Ovary (tissue), 9 donors: ENCODE results near the gene MAD2L1BP. TPM values are rescaled to one million over a fixed set of nuclear protein-coding genes. Genes with fewer than 3 reads are reported as not detected.

Experiments
- DNase-seq, 5 donors: peaks; one replicate each; pipeline ENCODE4 v3.0.0-alpha.2; 2019 to 2020
- H3K27ac ChIP-seq, 2 donors: fragments of 200-600 bp; one replicate each; pipeline versions ENCODE4 v1.5.1 to v1.8.0; 2019 to 2022
- H3K27me3 ChIP-seq: fragments of 200-600 bp; one replicate; pipeline ENCODE4 v1.8.0; 2022
- H3K36me3 ChIP-seq: fragments of 200-600 bp; sonication (generic); one replicate; pipeline ENCODE4 v1.5.1; 2019
- H3K4me1 ChIP-seq: one replicate; pipeline ENCODE4 v1.8.1; 2013; ENCODE audit warnings: mild to moderate bottlenecking, moderate library complexity; ENCODE audit not compliant: insufficient read depth
- H3K4me3 ChIP-seq: fragments of 200-600 bp; sonication (generic); one replicate; pipeline ENCODE4 v1.5.1; 2017
- H3K9me3 ChIP-seq, 2 donors: fragments of 200-600 bp in 1 of 2; sonication (generic) in 1 of 2; one replicate each; pipeline versions ENCODE4 v1.5.1 to v1.8.1; 2013 to 2019; ENCODE audit warnings: mild to moderate bottlenecking in 1 of 2, moderate library complexity in 1 of 2
- CTCF ChIP-seq, 3 donors: fragments of 450-650 bp in 2 of 3; fragments of 200-600 bp in 1 of 3; IDR thresholded peaks; one replicate each; pipeline versions ENCODE4 v1.5.1 to v1.8.0; 2016 to 2022; ENCODE audit warnings: antibody characterized with exemption in 3 of 3, mild to moderate bottlenecking in 1 of 3
- EP300 ChIP-seq: sonication (generic); formaldehyde crosslinking; IDR thresholded peaks from one replicate; pipeline ENCODE4 v1.6.1; 2017; ENCODE audit warnings: antibody characterized with exemption
- POLR2A ChIP-seq: fragments of 450-650 bp; IDR thresholded peaks from one replicate; pipeline ENCODE4 v1.6.1; 2017; ENCODE audit warnings: antibody characterized with exemption, mild to moderate bottlenecking, moderate library complexity
- WGBS, 3 donors: extraction: QIAGEN DNeasy Blood & Tissue Kit in 1 of 3; methylation state at CpG; one replicate each; pipeline versions ENCODE4 v1.1.5 to v1.1.7; 2013 to 2017; 5-methylcytosine and 5-hydroxymethylcytosine counted together
- intact Hi-C, 4 donors: fragments of 100-400 bp; cut with DNase I; formaldehyde crosslinking; loops; one replicate each; pipeline versions ENCODE4 v1.11.0 to v1.15.1; 2022 to 2023
- polyA plus RNA-seq, 2 donors: library from polyadenylated mRNA; stranded (reverse); fragments of 200-250 nt in 1 of 2; fragments of 350-450 nt in 1 of 2; fragmentation: Illumina TruSeq in 1 of 2; extraction: RNeasy Lipid Tissue Mini Kit (QIAGEN cat#74804) in 1 of 2; gene quantifications; one replicate each; pipeline ENCODE4 v1.2.3, GENCODE V29; 2013 to 2014
- total RNA-seq, 7 donors: library from RNA; depleted of rRNA in 2 of 7; stranded (reverse); fragments of >200 nt in 2 of 7; fragmentation: NEBNext Ultra II Directional in 3 of 7; extraction: Animal tissue kit (Norgen Biotek cat#: 25700) in 3 of 7; gene quantifications; one replicate each; pipeline versions ENCODE4 v1.1.0 to v1.2.4, GENCODE V29; 2016 to 2023
- donor health status: DM: no; HTN: no; CAD: no; lungs with moderate emphysema.
- donor health status: DM: no; HTN: no; CAD: no.
- donor health status: Bipolar disorder and iron deficiency.
- donor health status: DM: yes; HTN: yes; CAD: no.
- donor health status: DM: no; HTN: no; CAD: no.
- donor health status: DM: yes; HTN: yes; CAD: no.

Gene MAD2L1BP
- total and polyA plus RNA-seq, 9 donors: 11.9 to 28.4 (median 16.8) TPM

- WGBS, 3 donors: 1 to 7% (median 2%) methylated on average over 43 of the region's 43 CpGs
- no peaks in the 10 kb centered on the region for H3K9me3 ChIP-seq
- H3K4me1 ChIP-seq: peaks cover 2% of the 10 kb centered on the region
- no peaks in the 10 kb centered on the region for H3K27me3 ChIP-seq
- DNase-seq: peak; percentile 67 to 83 (median 70)
- H3K36me3 ChIP-seq: no peaks in the 10 kb centered on the region
- TF ChIP-seq POLR2A (no peak), EP300 (no peak), CTCF (IDR thresholded peaks at IDR 0.05) (no peak)
- peak within 1 kb of the TSS in 1 of 2 donors; percentile 19 for H3K27ac ChIP-seq
- intact Hi-C loops: no loop called here
- peak within 1 kb of the TSS; percentile 79 for H3K4me3 ChIP-seq
Measured at GRCh38 chr6:43687437-43688347, 52.1 kb downstream of the MAD2L1BP start, which contains the start of gene MRPS18A. MRPS18A (minus strand) TSS chr6:43687791; CDS start chr6:43687779, 12 bp downstream.

GRCh38 chr6:43689421-43689820 is 53.8 kb downstream of the MAD2L1BP start:
- H3K27ac ChIP-seq: no peak overlapping the region
- intact Hi-C loops: no loop called here
- H3K4me1 ChIP-seq: peaks cover 2% of the 10 kb centered on the region
- no peaks in the 10 kb centered on the region for H3K27me3 ChIP-seq
- DNase-seq: no peak
- 61 to 85% (median 82%) methylated on average over 2 of the region's 2 CpGs for WGBS, 3 donors
- no peaks in the 10 kb centered on the region for H3K36me3 ChIP-seq
- H3K9me3 ChIP-seq: no peaks in the 10 kb centered on the region
- H3K4me3 ChIP-seq: no peak overlapping the region
- no peak for TF ChIP-seq POLR2A
- TF ChIP-seq EP300: no peak
- no peak for TF ChIP-seq CTCF (IDR thresholded peaks at IDR 0.05)

Other genes starting within 250 kb of the MAD2L1BP start
- gene ABCC10, start 208.3 kb upstream of the MAD2L1BP start, total RNA-seq: 10 to 100 TPM; 11.7 to 34.9 (median 27.0) TPM
- 10 to 100 TPM in 1 of 2 donors, 1 to 10 TPM in 1; 8.9 to 21.1 TPM for gene ABCC10, start 208.3 kb upstream of the MAD2L1BP start, polyA plus RNA-seq
- 1 to 10 TPM in 4 of 7 donors, under 1 TPM in 3; 0.18 to 6.0 (median 1.0) TPM for gene DLK2, start 180.3 kb upstream of the MAD2L1BP start, total RNA-seq
- under 1 TPM; 0.33 to 0.92 TPM for gene DLK2, start 180.3 kb upstream of the MAD2L1BP start, polyA plus RNA-seq
- 10 to 100 TPM; 21.8 to 44.8 (median 34.5) TPM for gene TJAP1, start 158.3 kb upstream of the MAD2L1BP start, total RNA-seq
- 10 to 100 TPM; 12.9 to 29.8 TPM for gene TJAP1, start 158.3 kb upstream of the MAD2L1BP start, polyA plus RNA-seq
- 1 to 10 TPM; 1.1 to 4.8 (median 2.0) TPM for gene LRRC73, start 125.5 kb upstream of the MAD2L1BP start, total RNA-seq
- gene LRRC73, start 125.5 kb upstream of the MAD2L1BP start, polyA plus RNA-seq: under 1 TPM; 0.13 to 0.30 TPM
- gene YIPF3, start 118.9 kb upstream of the MAD2L1BP start, total RNA-seq: 10 to 100 TPM; 47.0 to 81.8 (median 71.4) TPM
- gene YIPF3, start 118.9 kb upstream of the MAD2L1BP start, polyA plus RNA-seq: 100 to 1,000 TPM; 107 to 143 TPM
- 10 to 100 TPM; 18.1 to 48.6 (median 32.0) TPM for gene POLR1C, start 118.8 kb upstream of the MAD2L1BP start, total RNA-seq
- 10 to 100 TPM; 29.3 to 33.7 TPM for gene POLR1C, start 118.8 kb upstream of the MAD2L1BP start, polyA plus RNA-seq
- gene XPO5, start 59.8 kb upstream of the MAD2L1BP start, total RNA-seq: 10 to 100 TPM in 6 of 7 donors, 1 to 10 TPM in 1; 9.8 to 41.8 (median 27.6) TPM
- gene XPO5, start 59.8 kb upstream of the MAD2L1BP start, polyA plus RNA-seq: 10 to 100 TPM in 1 of 2 donors, 1 to 10 TPM in 1; 6.8 to 24.5 TPM
- 10 to 100 TPM in 3 of 7 donors, 1 to 10 TPM in 4; 4.6 to 14.1 (median 8.6) TPM for gene POLH, start 59.7 kb upstream of the MAD2L1BP start, total RNA-seq
- gene POLH, start 59.7 kb upstream of the MAD2L1BP start, polyA plus RNA-seq: 10 to 100 TPM in 1 of 2 donors, 1 to 10 TPM in 1; 5.2 to 15.5 TPM
- gene GTPBP2, start 6.6 kb upstream of the MAD2L1BP start, total RNA-seq: 10 to 100 TPM; 24.9 to 60.4 (median 36.5) TPM
- 10 to 100 TPM; 28.8 to 31.9 TPM for gene GTPBP2, start 6.6 kb upstream of the MAD2L1BP start, polyA plus RNA-seq
- 1 to 10 TPM in 1 of 7 donors, under 1 TPM in 5, not detected in 1; 0.20 to 4.7 (median 0.44) TPM for gene RSPH9, start 9.2 kb downstream of the MAD2L1BP start, total RNA-seq
- gene RSPH9, start 9.2 kb downstream of the MAD2L1BP start, polyA plus RNA-seq: under 1 TPM; 0.25 to 0.70 TPM
- gene MRPS18A, start 52.0 kb downstream of the MAD2L1BP start, total RNA-seq: 10 to 100 TPM; 21.9 to 44.1 (median 25.9) TPM
- 10 to 100 TPM; 35.1 to 45.0 TPM for gene MRPS18A, start 52.0 kb downstream of the MAD2L1BP start, polyA plus RNA-seq
- gene VEGFA, start 134.4 kb downstream of the MAD2L1BP start, total RNA-seq: 100 to 1,000 TPM in 1 of 7 donors, 10 to 100 TPM in 6; 19.2 to 123 (median 45.2) TPM
- 10 to 100 TPM; 20.8 to 44.7 TPM for gene VEGFA, start 134.4 kb downstream of the MAD2L1BP start, polyA plus RNA-seq